ENCODE data around the gene DEUP1. TPM values are rescaled to one million over a fixed set of nuclear protein-coding genes. Genes with fewer than 3 reads are reported as not detected.

Gene DEUP1
- total RNA-seq, 1 experiment from 2014 or later = not detected

DNA sequence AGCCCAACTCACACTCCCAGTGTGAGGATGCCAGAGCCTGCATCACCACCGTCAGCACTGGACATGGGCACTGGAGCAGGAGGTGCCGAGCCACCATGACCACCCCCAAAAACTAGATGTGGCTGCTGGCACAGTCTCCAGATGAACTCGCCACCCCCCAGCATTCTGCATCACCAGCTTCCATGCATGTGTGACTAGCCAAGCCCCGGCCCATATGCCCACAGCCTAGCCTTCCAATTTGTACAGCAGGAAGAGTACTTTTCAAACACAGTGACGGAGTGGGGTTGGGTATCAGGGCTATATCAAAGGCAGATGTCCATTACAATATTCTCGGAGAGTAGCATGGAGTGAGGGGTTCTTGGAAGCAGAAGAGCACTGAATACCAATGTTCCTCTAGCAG is 149.7 kb downstream of the DEUP1 start (continued):
- TF ChIP-seq, protein P1, sequence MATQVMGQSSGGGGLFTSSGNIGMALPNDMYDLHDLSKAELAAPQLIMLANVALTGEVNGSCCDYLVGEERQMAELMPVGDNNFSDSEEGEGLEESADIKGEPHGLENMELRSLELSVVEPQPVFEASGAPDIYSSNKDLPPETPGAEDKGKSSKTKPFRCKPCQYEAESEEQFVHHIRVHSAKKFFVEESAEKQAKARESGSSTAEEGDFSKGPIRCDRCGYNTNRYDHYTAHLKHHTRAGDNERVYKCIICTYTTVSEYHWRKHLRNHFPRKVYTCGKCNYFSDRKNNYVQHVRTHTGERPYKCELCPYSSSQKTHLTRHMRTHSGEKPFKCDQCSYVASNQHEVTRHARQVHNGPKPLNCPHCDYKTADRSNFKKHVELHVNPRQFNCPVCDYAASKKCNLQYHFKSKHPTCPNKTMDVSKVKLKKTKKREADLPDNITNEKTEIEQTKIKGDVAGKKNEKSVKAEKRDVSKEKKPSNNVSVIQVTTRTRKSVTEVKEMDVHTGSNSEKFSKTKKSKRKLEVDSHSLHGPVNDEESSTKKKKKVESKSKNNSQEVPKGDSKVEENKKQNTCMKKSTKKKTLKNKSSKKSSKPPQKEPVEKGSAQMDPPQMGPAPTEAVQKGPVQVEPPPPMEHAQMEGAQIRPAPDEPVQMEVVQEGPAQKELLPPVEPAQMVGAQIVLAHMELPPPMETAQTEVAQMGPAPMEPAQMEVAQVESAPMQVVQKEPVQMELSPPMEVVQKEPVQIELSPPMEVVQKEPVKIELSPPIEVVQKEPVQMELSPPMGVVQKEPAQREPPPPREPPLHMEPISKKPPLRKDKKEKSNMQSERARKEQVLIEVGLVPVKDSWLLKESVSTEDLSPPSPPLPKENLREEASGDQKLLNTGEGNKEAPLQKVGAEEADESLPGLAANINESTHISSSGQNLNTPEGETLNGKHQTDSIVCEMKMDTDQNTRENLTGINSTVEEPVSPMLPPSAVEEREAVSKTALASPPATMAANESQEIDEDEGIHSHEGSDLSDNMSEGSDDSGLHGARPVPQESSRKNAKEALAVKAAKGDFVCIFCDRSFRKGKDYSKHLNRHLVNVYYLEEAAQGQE (IDR thresholded peaks at IDR 0.05; ENCODE audit: low read depth) = no peak
- TF ChIP-seq POLR2A (IDR thresholded peaks at IDR 0.05; ENCODE audit: borderline replicate concordance, extremely low read depth, insufficient read depth, insufficient read length) (no peak), EZH2 (IDR thresholded peaks at IDR 0.05) (no peak), CEBPB (IDR thresholded peaks at IDR 0.05; ENCODE audit: low read depth) (no peak), YY1 (IDR thresholded peaks at IDR 0.05; ENCODE audit: extremely low read depth, insufficient replicate concordance, low read depth, low read length) (no peak), SRF (IDR thresholded peaks at IDR 0.05; ENCODE audit: low read depth) (no peak), EGR1 (IDR thresholded peaks at IDR 0.05; ENCODE audit: low read depth) (no peak)

DNA sequence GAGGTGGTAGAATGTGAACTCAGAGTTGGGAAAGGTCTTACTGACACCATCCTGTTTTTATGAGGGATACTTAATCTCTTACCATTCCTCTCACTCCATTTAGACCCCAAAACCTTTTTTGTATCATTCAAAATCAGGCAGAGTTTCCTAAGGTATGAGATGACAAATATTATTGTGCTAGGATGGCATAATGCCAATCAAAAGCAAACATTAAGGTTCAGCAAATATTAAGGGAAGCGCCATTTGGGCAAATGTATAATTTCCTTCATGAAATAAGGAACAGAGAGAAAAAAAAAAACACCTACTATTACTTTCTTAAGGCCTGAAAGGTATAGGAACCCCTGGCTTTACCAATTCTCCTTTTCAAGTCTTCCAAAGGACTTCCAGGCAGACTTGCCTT is 150.2 kb downstream of the DEUP1 start:
- ATAC-seq = no peak
- no peak for DNase-seq (ENCODE audit: low read depth, low spot score)
- Histone ChIP-seq H3K9ac (ENCODE audit: low read length) (no peak overlapping the region), H3K27ac (ENCODE audit: low read depth, low read length) (no peak overlapping the region), H3K4me1 (ENCODE audit: control insufficient read depth in 1 of 2, insufficient read depth in 2 of 2, low read length in 2 of 2) (no peaks in the 10 kb centered on the region), H2AFZ (ENCODE audit: low read depth, low read length, poor library complexity, severe bottlenecking) (no peak overlapping the region), H3K27me3 (ENCODE audit: insufficient read depth, low read length) (no peaks in the 10 kb centered on the region), H3K36me3 (ENCODE audit: control insufficient read depth in 1 of 2, insufficient read depth in 2 of 2, low read length in 2 of 2) (no peaks in the 10 kb centered on the region), H4K20me1 (ENCODE audit: insufficient read depth) (no peaks in the 10 kb centered on the region), H3K9me3 (ENCODE audit: control insufficient read depth in 1 of 2, insufficient read depth in 1 of 2, low read depth in 1 of 2, low read length in 2 of 2) (no peaks in the 10 kb centered on the region), H3K79me2 (ENCODE audit: insufficient read depth, low read length) (no peaks in the 10 kb centered on the region), H3K9me2 (ENCODE audit: insufficient read depth) (no peaks in the 10 kb centered on the region), H3K4me2 (ENCODE audit: low read length) (no peak overlapping the region), H3K4me3 (replicated peaks in 1 of 2; ENCODE audit: low read depth in 1 of 2, low read length in 2 of 2) (no peak overlapping the region)
- POLR2A ChIA-PET = no interaction called here
- CTCF ChIA-PET = no interaction called here
- RAD21 ChIA-PET (ENCODE audit: low non-redundant PET in 1 of 2, low total read pairs in 2 of 2, uncharacterized antibody in 2 of 2, unreplicated experiment in 2 of 2) = no interaction called here
- intact Hi-C loops (cut with micrococcal nuclease) = no loop called here
- BruUV-seq (replicated peaks) = no TSS peak
- TF ChIP-seq POLR2AphosphoS5 (IDR thresholded peaks at IDR 0.05; ENCODE audit: low read depth, low read length) (no peak), SIN3A (IDR thresholded peaks at IDR 0.05; ENCODE audit: low read depth) (no peak), CEBPB (IDR thresholded peaks at IDR 0.05; ENCODE audit: low read depth) (no peak), TCF7L2 (IDR thresholded peaks at IDR 0.05; ENCODE audit: borderline replicate concordance, extremely low read depth, insufficient read depth, insufficient read length) (no peak), SP1 (IDR thresholded peaks at IDR 0.05; ENCODE audit: low read depth) (no peak), RAD21 (IDR thresholded peaks at IDR 0.05; ENCODE audit: low read depth) (no peak), EZH2phosphoT487 (IDR thresholded peaks at IDR 0.05; ENCODE audit: borderline replicate concordance) (no peak), EGR1 (IDR thresholded peaks at IDR 0.05; ENCODE audit: low read depth) (no peak), FOSL1 (IDR thresholded peaks at IDR 0.05; ENCODE audit: low read depth) (no peak), JUND (IDR thresholded peaks at IDR 0.05) (no peak), EZH2 (IDR thresholded peaks at IDR 0.05) (no peak), POLR2A (IDR thresholded peaks at IDR 0.05; ENCODE audit: borderline replicate concordance, extremely low read depth, insufficient read depth, insufficient read length) (no peak)
- TF ChIP-seq, protein P2, sequence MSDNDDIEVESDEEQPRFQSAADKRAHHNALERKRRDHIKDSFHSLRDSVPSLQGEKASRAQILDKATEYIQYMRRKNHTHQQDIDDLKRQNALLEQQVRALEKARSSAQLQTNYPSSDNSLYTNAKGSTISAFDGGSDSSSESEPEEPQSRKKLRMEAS (IDR thresholded peaks at IDR 0.05) = no peak
- TF ChIP-seq, protein P3, sequence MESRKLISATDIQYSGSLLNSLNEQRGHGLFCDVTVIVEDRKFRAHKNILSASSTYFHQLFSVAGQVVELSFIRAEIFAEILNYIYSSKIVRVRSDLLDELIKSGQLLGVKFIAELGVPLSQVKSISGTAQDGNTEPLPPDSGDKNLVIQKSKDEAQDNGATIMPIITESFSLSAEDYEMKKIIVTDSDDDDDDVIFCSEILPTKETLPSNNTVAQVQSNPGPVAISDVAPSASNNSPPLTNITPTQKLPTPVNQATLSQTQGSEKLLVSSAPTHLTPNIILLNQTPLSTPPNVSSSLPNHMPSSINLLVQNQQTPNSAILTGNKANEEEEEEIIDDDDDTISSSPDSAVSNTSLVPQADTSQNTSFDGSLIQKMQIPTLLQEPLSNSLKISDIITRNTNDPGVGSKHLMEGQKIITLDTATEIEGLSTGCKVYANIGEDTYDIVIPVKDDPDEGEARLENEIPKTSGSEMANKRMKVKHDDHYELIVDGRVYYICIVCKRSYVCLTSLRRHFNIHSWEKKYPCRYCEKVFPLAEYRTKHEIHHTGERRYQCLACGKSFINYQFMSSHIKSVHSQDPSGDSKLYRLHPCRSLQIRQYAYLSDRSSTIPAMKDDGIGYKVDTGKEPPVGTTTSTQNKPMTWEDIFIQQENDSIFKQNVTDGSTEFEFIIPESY (IDR thresholded peaks at IDR 0.05; ENCODE audit: extremely low read depth, insufficient replicate concordance, low read length) = no peak
- TF ChIP-seq, protein P4, sequence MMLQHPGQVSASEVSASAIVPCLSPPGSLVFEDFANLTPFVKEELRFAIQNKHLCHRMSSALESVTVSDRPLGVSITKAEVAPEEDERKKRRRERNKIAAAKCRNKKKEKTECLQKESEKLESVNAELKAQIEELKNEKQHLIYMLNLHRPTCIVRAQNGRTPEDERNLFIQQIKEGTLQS (IDR thresholded peaks at IDR 0.05) = no peak
